GM18520 (cell line): Measurements from ENCODE around the gene MFSD2A.
"Not testable (repeated sequence)": the region's sequence is repeated elsewhere in the genome, so short reads cannot be mapped to it uniquely, and the experiment has no call there.

Experiments
- ATAC-seq: cut with Tn5 transposase; IDR thresholded peaks from one replicate; pipeline ENCODE4 v1.9.1; 2021; ENCODE audit not compliant: unreplicated experiment

MFSD2A gene

DNA sequence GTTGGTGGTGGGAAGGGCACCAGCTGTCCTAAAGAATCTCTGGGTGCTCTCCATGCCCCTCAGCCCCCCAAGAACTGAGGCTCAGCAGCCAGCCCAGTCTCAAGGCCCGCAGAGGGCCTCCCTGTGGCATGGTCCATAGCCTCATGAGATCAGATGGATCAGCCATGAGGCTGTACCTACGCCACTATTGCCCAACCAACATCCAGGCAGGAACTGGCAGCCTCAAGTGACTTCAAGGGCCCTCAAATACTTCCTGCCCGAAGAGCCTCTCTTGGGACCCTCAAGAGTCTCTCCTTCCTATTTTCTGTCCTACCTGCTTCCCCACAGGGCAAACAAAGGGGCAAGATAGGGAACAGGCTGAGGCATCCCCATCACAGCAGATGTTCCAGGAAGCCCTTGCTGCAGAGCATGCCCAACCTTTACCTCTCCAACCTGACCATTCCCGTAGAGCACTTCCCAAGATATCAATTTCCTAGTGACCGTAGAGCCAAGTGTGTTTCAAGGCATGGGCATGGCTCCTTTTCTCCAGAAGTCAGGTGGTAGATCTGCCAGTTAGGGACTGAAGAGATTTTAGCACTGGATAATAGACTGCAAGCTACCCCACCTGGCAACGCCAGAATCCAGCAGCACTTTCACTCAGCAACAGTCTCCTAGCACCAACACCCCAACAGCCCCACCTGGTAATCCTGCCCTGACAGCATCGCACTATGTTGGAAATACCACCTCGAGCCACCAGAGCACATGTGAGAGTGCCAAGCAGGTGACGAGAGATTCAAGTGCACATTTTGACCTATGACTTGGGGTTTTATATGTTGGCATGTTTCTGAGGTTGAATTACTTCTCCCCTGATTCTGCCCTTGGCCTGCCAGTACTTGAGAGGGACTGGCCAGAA lies 13.7 kb upstream of the MFSD2A start:
- ATAC-seq = no peak

GRCh38 chr1:39943471-39944290 lies 11.3 kb upstream of the MFSD2A start:
- ATAC-seq = no peak

GRCh38 chr1:39944410-39945112 lies 10.4 kb upstream of the MFSD2A start:
- no peak for ATAC-seq

DNA sequence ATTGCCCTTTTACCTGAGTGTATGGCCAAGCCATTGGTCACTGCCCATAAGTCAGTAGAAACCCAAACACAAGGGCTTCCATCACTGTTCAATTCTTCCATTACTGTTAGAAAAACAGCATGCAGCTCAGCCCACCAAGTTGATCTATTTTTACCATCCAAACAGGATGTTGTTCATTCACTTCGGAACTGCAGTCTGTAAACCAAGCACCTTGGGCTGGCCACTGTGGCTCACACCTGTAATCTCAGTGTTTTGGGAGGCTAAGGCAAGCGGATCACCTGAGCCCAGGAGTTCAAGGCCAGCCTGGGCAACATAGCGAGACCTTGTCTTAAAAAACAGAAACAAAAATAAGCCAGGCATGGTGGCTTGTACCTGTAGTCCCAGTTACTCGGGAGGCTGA lies 8.7 kb upstream of the MFSD2A start:
- ATAC-seq = no peak

DNA sequence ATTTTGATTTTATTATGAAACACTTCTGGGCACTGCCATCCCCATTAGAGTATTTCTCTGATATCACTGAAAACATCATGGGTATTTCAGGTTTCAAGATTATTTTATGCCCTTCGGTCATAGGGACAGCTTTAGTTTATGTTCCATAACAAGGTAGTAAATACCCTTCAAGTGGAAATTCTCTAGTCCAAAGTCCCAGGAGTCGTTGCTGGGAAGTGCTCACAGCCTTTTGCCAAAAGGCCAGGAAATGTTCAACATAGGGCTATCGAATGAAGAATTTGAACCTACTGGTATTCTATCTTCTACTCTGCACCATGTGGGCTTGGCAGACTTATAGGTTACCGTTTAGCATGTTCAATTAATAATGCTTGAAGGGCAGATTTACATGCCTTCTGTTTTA lies 7.7 kb upstream of the MFSD2A start:
- no peak for ATAC-seq

- no peak for ATAC-seq
Measured at GRCh38 chr1:39949891-39950290, 5.1 kb upstream of the MFSD2A start.

GRCh38 chr1:39951926-39952325 lies 3.0 kb upstream of the MFSD2A start:
- no peak for ATAC-seq

- no peak for ATAC-seq
Measured at GRCh38 chr1:39952359-39953110, 2.4 kb upstream of the MFSD2A start.

- no peak for ATAC-seq
Measured at GRCh38 chr1:39954324-39954869, 548 bp upstream of the MFSD2A start.

- ATAC-seq = no peak
Measured at GRCh38 chr1:39955547-39956539, 898 bp downstream of the MFSD2A start.

DNA sequence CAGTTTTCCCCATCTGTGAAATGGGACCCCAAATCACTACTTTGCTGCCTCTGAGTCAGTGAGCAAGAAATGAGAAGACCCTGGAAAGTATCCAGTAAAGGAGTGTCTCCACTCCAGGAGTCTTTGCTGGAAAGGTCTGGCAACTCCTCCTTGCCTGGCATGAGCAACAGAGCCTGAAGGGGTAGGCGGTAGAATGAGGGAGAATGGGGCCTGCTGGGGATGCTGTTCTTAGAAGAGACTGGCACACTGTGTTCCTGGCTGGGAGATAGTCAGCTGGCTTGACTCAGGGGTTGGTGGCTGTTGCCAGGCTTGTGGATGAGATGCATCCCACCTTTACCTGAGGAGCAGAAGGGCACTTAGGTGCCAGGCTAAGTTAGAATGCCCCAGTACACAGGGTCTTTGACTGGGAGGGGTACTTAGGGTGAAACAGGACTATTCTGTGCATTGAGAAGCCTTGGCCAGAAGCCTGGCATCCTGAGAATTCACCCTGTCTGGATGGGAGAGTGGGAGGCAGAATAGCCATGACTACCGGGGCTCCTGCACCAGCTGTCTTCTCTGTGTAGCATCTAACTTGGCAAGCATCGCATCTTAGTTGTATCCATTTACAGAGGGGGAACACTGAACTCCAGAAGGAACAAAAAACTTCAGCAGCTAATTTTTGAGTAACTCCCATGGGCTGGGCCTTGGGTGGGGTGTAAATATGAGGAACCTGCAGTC lies 2.5 kb downstream of the MFSD2A start:
- ATAC-seq = no peak

GRCh38 chr1:39958403-39959200 lies 3.7 kb downstream of the MFSD2A start:
- ATAC-seq = no peak

- no peak for ATAC-seq
Measured at GRCh38 chr1:39959651-39960333, 4.8 kb downstream of the MFSD2A start.

DNA sequence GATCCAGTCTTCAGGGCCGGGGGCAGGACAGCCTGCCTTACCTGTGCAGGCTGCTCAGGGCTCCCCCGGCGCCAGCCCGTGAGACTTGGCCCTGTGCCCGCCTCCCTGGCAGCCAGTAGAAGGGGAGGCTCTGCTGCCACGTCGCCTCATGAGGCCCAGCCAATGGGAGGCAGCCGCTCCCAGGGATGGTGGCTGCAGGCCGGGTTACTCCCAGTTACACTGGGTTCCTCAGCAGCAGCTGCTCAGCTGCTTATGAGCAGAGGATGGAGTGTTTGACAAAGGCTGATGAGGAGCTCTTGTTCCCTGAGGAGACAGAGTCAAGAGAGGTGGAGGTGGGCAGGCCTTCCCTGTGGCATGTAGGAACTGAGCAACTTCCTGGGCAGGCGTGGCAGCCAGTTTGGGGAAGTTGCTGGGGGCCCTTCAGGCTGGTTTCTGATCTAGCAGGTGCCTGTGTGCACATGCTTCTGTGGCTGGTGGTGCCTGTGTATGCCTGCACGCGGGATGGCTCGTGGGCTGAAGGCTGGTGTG lies 5.5 kb downstream of the MFSD2A start:
- peak; percentile 38 for ATAC-seq

DNA sequence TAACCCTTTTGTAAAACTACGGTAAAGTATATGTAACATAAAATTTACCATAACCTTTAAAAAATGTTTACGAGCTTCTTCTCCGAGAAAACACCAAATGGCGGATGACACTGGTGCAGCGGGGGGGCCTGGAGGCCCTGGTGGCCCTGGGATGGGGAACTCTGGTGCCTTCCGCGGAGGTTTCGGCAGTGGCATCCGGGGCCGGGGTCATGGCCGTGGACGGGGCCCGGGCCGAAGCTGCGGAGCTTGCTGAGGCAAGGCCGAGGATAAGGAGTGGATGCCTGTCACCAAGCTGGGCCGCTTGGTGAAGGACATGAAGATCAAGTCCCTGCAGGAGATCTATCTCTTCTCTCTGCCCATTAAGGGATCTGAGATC lies 7.5 kb downstream of the MFSD2A start:
- ATAC-seq = no peak

- ATAC-seq = not testable (repeated sequence)
Measured at GRCh38 chr1:39962964-39963363, 8.0 kb downstream of the MFSD2A start.

- ATAC-seq = no peak
Measured at GRCh38 chr1:39964552-39964951, 9.6 kb downstream of the MFSD2A start.
